H1 (cell line): ENCODE results near the gene ZSWIM4. TPM values are rescaled to one million over a fixed set of nuclear protein-coding genes. Genes with fewer than 3 reads are reported as not detected.

Experiments
- ASH2L ChIP-seq: fragments of 200-600, 300-600 bp; sonication (generic); IDR thresholded peaks from one replicate; pipeline ENCODE4 v1.7.1; 2017; ENCODE audit warnings: low read length
- BACH1 ChIP-seq: IDR thresholded peaks from 2 replicates; pipeline ENCODE4 v1.6.1; 2012; ENCODE audit warnings: low read length, improper control_type of control experiment
- BCL11A ChIP-seq, 2 experiments: IDR thresholded peaks; one replicate each; pipeline ENCODE4 v1.6.1; 2011; ENCODE audit warnings: low read depth in 2 of 2, low read length in 2 of 2, mild to moderate bottlenecking in 2 of 2
- CBX8 ChIP-seq: fragments of 300-800, 300-1000 bp; sonication (generic); IDR thresholded peaks from 2 replicates; pipeline ENCODE4 v1.7.1; 2016; ENCODE audit warnings: low read depth, low read length, borderline replicate concordance
- CEBPB ChIP-seq: IDR thresholded peaks from 2 replicates; pipeline ENCODE4 v1.6.1; 2012; ENCODE audit warnings: low read depth, low read length
- CHD1 ChIP-seq: IDR thresholded peaks from 2 replicates; pipeline ENCODE4 v1.6.1; 2012; ENCODE audit warnings: low read depth, low read length, improper control_type of control experiment
- CREB1 ChIP-seq: IDR thresholded peaks from 2 replicates; pipeline ENCODE4 v1.6.1; 2012; ENCODE audit warnings: inconsistent platforms
- CTBP2 ChIP-seq: IDR thresholded peaks from 2 replicates; pipeline ENCODE4 v1.7.0; 2011; ENCODE audit warnings: borderline replicate concordance, mild to moderate bottlenecking, moderate library complexity, mixed read lengths, low read length; ENCODE audit not compliant: insufficient read depth, insufficient read length
- JUN ChIP-seq: IDR thresholded peaks from 2 replicates; pipeline ENCODE4 v1.6.1; 2011; ENCODE audit warnings: low read depth, mild to moderate bottlenecking, improper control_type of control experiment, low read length
- MAX ChIP-seq: IDR thresholded peaks from 2 replicates; pipeline ENCODE4 v1.6.1; 2012; ENCODE audit warnings: inconsistent platforms
- NANOG ChIP-seq: IDR thresholded peaks from 2 replicates; pipeline ENCODE4 v1.6.1; 2011; ENCODE audit warnings: low read length, low read depth, mild to moderate bottlenecking, inconsistent platforms; ENCODE audit not compliant: insufficient read depth, poor library complexity, severe bottlenecking
- POLR2AphosphoS5 ChIP-seq: IDR thresholded peaks from 2 replicates; pipeline ENCODE4 v1.6.1; 2011; ENCODE audit warnings: low read depth, low read length
- RAD21 ChIP-seq, 2 experiments: IDR thresholded peaks in 1 of 2; conservative IDR thresholded peaks in 1 of 2; 2 replicates each; pipeline ENCODE4 v1.6.1; 2011; ENCODE audit warnings: low read depth in 2 of 2, low read length in 2 of 2, improper control_type of control experiment in 1 of 2, inconsistent platforms in 1 of 2, mild to moderate bottlenecking in 1 of 2, moderate library complexity in 1 of 2
- RFX5 ChIP-seq: IDR thresholded peaks from 2 replicates; pipeline ENCODE4 v1.6.1; 2011; ENCODE audit warnings: low read depth, low read length, improper control_type of control experiment, borderline replicate concordance
- SIN3A ChIP-seq, 2 experiments: IDR thresholded peaks in 1 of 2; conservative IDR thresholded peaks in 1 of 2; 2 replicates each; pipeline ENCODE4 v1.6.1; 2011 to 2012; ENCODE audit warnings: low read length in 2 of 2, improper control_type of control experiment in 1 of 2, low read depth in 1 of 2, mild to moderate bottlenecking in 1 of 2
- SP1 ChIP-seq: IDR thresholded peaks from 2 replicates; pipeline ENCODE4 v1.6.1; 2011; ENCODE audit warnings: low read depth, low read length
- SP2 ChIP-seq: IDR thresholded peaks from 2 replicates; pipeline ENCODE4 v1.6.1; 2012; ENCODE audit warnings: mild to moderate bottlenecking, low read length, inconsistent platforms
- TBP ChIP-seq: IDR thresholded peaks from 2 replicates; pipeline ENCODE4 v1.6.1; 2011; ENCODE audit warnings: low read depth, low read length, improper control_type of control experiment
- YY1 ChIP-seq: IDR thresholded peaks from 2 replicates; pipeline ENCODE4 v1.6.1; 2011; ENCODE audit warnings: low read depth, mild to moderate bottlenecking, low read length
- ZNF274 ChIP-seq: IDR thresholded peaks from 2 replicates; pipeline ENCODE4 v1.7.0; 2012; ENCODE audit warnings: low read length, borderline replicate concordance; ENCODE audit errors: extremely low read depth
- polyA plus RNA-seq, 7 experiments: library from polyadenylated mRNA; depleted of rRNA in 3 of 7; stranded (reverse) in 5 of 7; unstranded in 2 of 7; fragments of >200 nt in 5 of 7; fragments of 200-250 nt in 2 of 7; gene quantifications; 1 replicate in 5 of 7; 2 replicates in 1 of 7; 4 replicates in 1 of 7; pipeline versions ENCODE4 v1.2.1 to v1.2.3, GENCODE V29; 2011 to 2013; ENCODE audit warnings: missing spikeins in 2 of 7, mixed read lengths in 2 of 7
- total RNA-seq: library from RNA; stranded (reverse); fragmentation: NEBNext Ultra II Directional; extraction: Animal tissue kit (Norgen Biotek cat#: 25700); gene quantifications from 2 replicates; pipeline ENCODE4 v1.2.1, GENCODE V29; 2021
- TF ChIP-seq, protein P1 (sequence below): IDR thresholded peaks from 2 replicates; pipeline ENCODE4 v1.6.1; 2012; ENCODE audit warnings: inconsistent platforms

The ZSWIM4 gene
- total and polyA plus RNA-seq, 2 of the 8 experiments (the other 6 are each of a cell fraction or from before 2014, with no cell fraction given), result 12.2 to 31.1 TPM

DNA sequence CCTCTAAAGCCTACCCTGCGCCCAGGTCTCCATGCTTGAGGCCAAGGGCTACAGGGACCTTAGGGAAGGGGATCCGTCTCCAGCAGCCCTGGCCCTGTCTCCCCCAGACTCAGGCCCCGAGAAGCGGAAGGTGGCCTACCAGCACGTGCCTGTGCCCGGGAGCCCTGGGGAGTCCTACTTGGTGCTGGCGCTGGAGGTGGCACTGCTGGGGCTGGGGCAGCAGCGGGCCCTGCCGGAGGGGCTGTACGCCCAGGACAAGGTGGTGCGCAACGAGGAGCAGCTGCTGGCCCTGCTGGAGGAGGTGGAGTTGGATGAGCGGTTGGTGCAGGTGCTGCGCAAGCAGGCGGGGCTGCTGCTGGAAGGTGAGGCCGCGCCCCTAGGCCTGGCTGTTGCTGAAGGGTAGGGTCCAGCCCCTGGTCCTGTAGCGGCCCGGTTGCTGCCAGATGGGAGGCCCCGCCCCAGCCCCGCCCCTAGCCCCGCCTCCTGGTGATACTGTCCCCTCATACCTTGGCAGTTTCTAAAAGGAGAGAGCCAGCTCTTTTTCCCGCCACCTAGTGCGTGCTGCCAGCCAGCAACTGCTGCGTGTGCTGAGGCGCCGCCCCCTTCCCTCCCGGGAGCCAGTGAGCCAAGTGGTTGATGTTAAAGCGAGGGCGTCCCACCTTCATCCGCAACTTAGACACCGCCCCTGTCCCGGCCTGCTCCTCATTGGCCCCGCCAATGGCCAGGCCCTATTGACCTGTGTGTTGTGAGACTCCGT lies 22.6 kb downstream of the ZSWIM4 start (continued):
- TF ChIP-seq, protein P1, sequence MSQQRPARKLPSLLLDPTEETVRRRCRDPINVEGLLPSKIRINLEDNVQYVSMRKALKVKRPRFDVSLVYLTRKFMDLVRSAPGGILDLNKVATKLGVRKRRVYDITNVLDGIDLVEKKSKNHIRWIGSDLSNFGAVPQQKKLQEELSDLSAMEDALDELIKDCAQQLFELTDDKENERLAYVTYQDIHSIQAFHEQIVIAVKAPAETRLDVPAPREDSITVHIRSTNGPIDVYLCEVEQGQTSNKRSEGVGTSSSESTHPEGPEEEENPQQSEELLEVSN, result peak; percentile 95
- TF ChIP-seq SP1 (peak; percentile 75; the same call in 1 of the 2 replicates), ASH2L (no peak), SP2 (no peak), RFX5 (peak; percentile 61; the same call in 1 of the 2 replicates), CEBPB (no peak), JUN (no peak), CTBP2 (no peak), POLR2AphosphoS5 (peak; percentile 80), CREB1 (peak; percentile 62), BCL11A (IDR thresholded peaks at IDR 0.05; ENCODE audit: low read depth in 2 of 2, low read length in 2 of 2) (no peak), SIN3A (conservative IDR thresholded peaks at IDR 0.05 in 1 of 2, IDR thresholded peaks at IDR 0.05 in 1 of 2; ENCODE audit: low read depth in 1 of 2, low read length in 2 of 2) (0 out of 4 replicates have a peak, but pooled peaks of 1 of the 2 experiments have one; percentile 32), RAD21 (IDR thresholded peaks at IDR 0.05 in 1 of 2, conservative IDR thresholded peaks at IDR 0.05 in 1 of 2; ENCODE audit: low read depth in 2 of 2, low read length in 2 of 2) (peak in 1 of 2 experiments; percentile 4; a peak in 1 of 4 replicates), CBX8 (no peak), CHD1 (no peak), YY1 (no peak), MAX (peak; percentile 80), ZNF274 (no peak), NANOG (no peak), TBP (peak; percentile 69), BACH1 (no peak)
